Measurements from ENCODE around the gene ASPDH. TPM values are rescaled to one million over a fixed set of nuclear protein-coding genes. Genes with fewer than 3 reads are reported as not detected.

ASPDH gene
- total RNA-seq, 1 experiment from 2014 or later, result not detected

GRCh38 chr19:50510700-50511068 lies 3.0 kb downstream of the ASPDH start:
- POLR2A ChIA-PET, result interaction anchor here (0.6 to 1.2 kb wide), 6 partner anchors 50 to 829 kb away, joined by 3 to 10 read pairs (median 4); partner anchors contain the start of gene KCNC3
- no peak for TF ChIP-seq CTCF (IDR thresholded peaks at IDR 0.05; ENCODE audit: insufficient read depth in 1 of 2, low read depth in 1 of 2, low read length in 1 of 2, severe bottlenecking in 1 of 2, unreplicated experiment in 1 of 2)
- peaks cover 4% of the 10 kb centered on the region; the same call in 1 of the 2 replicates for H3K4me1 ChIP-seq
- no peaks in the 10 kb centered on the region for H3K9me3 ChIP-seq
- peaks cover 12% of the 10 kb centered on the region for H3K36me3 Mint-ChIP-seq (ENCODE audit: insufficient read depth, unreplicated experiment)
- no peaks in the 10 kb centered on the region for H3K27me3 Mint-ChIP-seq (ENCODE audit: insufficient read depth, unreplicated experiment)
- peak overlapping the region; percentile 76 for H3K4me3 Mint-ChIP-seq (ENCODE audit: unreplicated experiment)
- H3K4me1 Mint-ChIP-seq (ENCODE audit: low read depth, unreplicated experiment), result peaks cover 7% of the 10 kb centered on the region
- no peak for DNase-seq
- no peaks in the 10 kb centered on the region for H3K9me3 Mint-ChIP-seq (ENCODE audit: unreplicated experiment)
- intact Hi-C loops (cut with micrococcal nuclease; ENCODE audit: unreplicated experiment), result loop anchor here (1.0 kb wide), 1 partner anchor 34 kb away; the partner anchor contains the start of genes EMC10 and GARIN5A
- H3K36me3 ChIP-seq (ENCODE audit: control insufficient read depth, insufficient read depth, low read length), result no peaks in the 10 kb centered on the region
- TSS peak; percentile 78 for BruUV-seq (replicated peaks)
- CTCF ChIA-PET, result interaction anchor here (0.5 to 1.8 kb wide), 9 partner anchors 10 to 308 kb away, joined by 3 to 11 read pairs (median 6); no protein-coding TSS in a partner anchor
- no peaks in the 10 kb centered on the region for H3K27me3 ChIP-seq (replicated peaks; ENCODE audit: control insufficient read depth, insufficient read depth, low read length)
- H3K4me3 ChIP-seq (ENCODE audit: low read depth, low read length), result peak overlapping the region; percentile 58
- H3K27ac Mint-ChIP-seq (ENCODE audit: unreplicated experiment), result peak overlapping the region; percentile 89

- ChIA-PET CTCF (interaction anchor here (1.8 kb wide), 1 partner anchor 27 kb away, joined by 7 read pairs; no protein-coding TSS in a partner anchor), POLR2A (interaction anchor here (1.2 kb wide), 1 partner anchor 50 kb away, joined by 4 read pairs; no protein-coding TSS in a partner anchor)
- no peak for DNase-seq
- H3K4me3 Mint-ChIP-seq (ENCODE audit: unreplicated experiment), result peak overlapping the region; percentile 76
- H3K27me3 Mint-ChIP-seq (ENCODE audit: insufficient read depth, unreplicated experiment), result no peaks in the 10 kb centered on the region
- H3K36me3 ChIP-seq (ENCODE audit: control insufficient read depth, insufficient read depth, low read length), result no peaks in the 10 kb centered on the region
- H3K27ac Mint-ChIP-seq (ENCODE audit: unreplicated experiment), result peak overlapping the region; percentile 89
- H3K36me3 Mint-ChIP-seq (ENCODE audit: insufficient read depth, unreplicated experiment), result peaks cover 12% of the 10 kb centered on the region
- H3K4me1 ChIP-seq, result peaks cover 4% of the 10 kb centered on the region; the same call in 1 of the 2 replicates
- H3K4me1 Mint-ChIP-seq (ENCODE audit: low read depth, unreplicated experiment), result peaks cover 7% of the 10 kb centered on the region
- no peaks in the 10 kb centered on the region for H3K27me3 ChIP-seq (replicated peaks; ENCODE audit: control insufficient read depth, insufficient read depth, low read length)
- H3K9me3 Mint-ChIP-seq (ENCODE audit: unreplicated experiment), result no peaks in the 10 kb centered on the region
- H3K9me3 ChIP-seq, result no peaks in the 10 kb centered on the region
- intact Hi-C loops (cut with micrococcal nuclease; ENCODE audit: unreplicated experiment), result no loop called here
- BruUV-seq (replicated peaks), result no TSS peak
- peak overlapping the region; percentile 58 for H3K4me3 ChIP-seq (ENCODE audit: low read depth, low read length)
- TF ChIP-seq CTCF (IDR thresholded peaks at IDR 0.05; ENCODE audit: insufficient read depth in 1 of 2, low read depth in 1 of 2, low read length in 1 of 2, severe bottlenecking in 1 of 2, unreplicated experiment in 1 of 2), result no peak
These were observed 3.5 kb downstream of the ASPDH start for GRCh38 chr19:50510121-50510670.

GRCh38 chr19:50509366-50509765 lies 4.3 kb downstream of the ASPDH start:
- Histone ChIP-seq H3K27me3 (replicated peaks; ENCODE audit: control insufficient read depth, insufficient read depth, low read length) (no peaks in the 10 kb centered on the region), H3K4me3 (ENCODE audit: low read depth, low read length) (no peak overlapping the region), H3K36me3 (ENCODE audit: control insufficient read depth, insufficient read depth, low read length) (no peaks in the 10 kb centered on the region), H3K9me3 (no peaks in the 10 kb centered on the region), H3K4me1 (peaks cover 4% of the 10 kb centered on the region; the same call in 1 of the 2 replicates)
- no peak for DNase-seq
- peaks cover 7% of the 10 kb centered on the region for H3K4me1 Mint-ChIP-seq (ENCODE audit: low read depth, unreplicated experiment)
- peak overlapping the region; percentile 77 for H3K27ac Mint-ChIP-seq (ENCODE audit: unreplicated experiment)
- no peaks in the 10 kb centered on the region for H3K27me3 Mint-ChIP-seq (ENCODE audit: insufficient read depth, unreplicated experiment)
- H3K9me3 Mint-ChIP-seq (ENCODE audit: unreplicated experiment), result no peaks in the 10 kb centered on the region
- intact Hi-C loops (cut with micrococcal nuclease; ENCODE audit: unreplicated experiment), result no loop called here
- TF ChIP-seq CTCF (IDR thresholded peaks at IDR 0.05; ENCODE audit: insufficient read depth in 1 of 2, low read depth in 1 of 2, low read length in 1 of 2, severe bottlenecking in 1 of 2, unreplicated experiment in 1 of 2), result no peak
- POLR2A ChIA-PET, result no interaction called here
- CTCF ChIA-PET, result no interaction called here
- H3K4me3 Mint-ChIP-seq (ENCODE audit: unreplicated experiment), result peak overlapping the region; percentile 55
- H3K36me3 Mint-ChIP-seq (ENCODE audit: insufficient read depth, unreplicated experiment), result peaks cover 12% of the 10 kb centered on the region
- no TSS peak for BruUV-seq (replicated peaks)
